IMR-90 (cell line): Measurements from ENCODE around the gene GINS3. TPM values are rescaled to one million over a fixed set of nuclear protein-coding genes. Genes with fewer than 3 reads are reported as not detected.

Experiments
- ATAC-seq: fragments of 200-7000 bp; cut with Tn5 transposase; 2 replicates; pipeline ENCODE4 v1.9.1; 2020; ENCODE audit warnings: low read depth, mild to moderate bottlenecking, moderate library complexity
- BruUV-seq: library from RNA; stranded (reverse); fragments of 400-500 nt; replicated peaks from 2 replicates; lab custom pipeline; 2021; lab: Mats Ljungman, UMichigan
- CTCF ChIA-PET: fragments of 300-600 bp; formaldehyde crosslinking; extraction: SDS; loops from one replicate; lab custom pipeline; 2021; ENCODE audit warnings: antibody characterized with exemption; lab: Yijun Ruan, JAX
- POLR2A ChIA-PET: fragments of 300-600 bp; sonication (Branson Sonifier 250); formaldehyde crosslinking; loops from one replicate; lab custom pipeline; 2022; ENCODE audit warnings: antibody characterized with exemption; ENCODE audit not compliant: unreplicated experiment; lab: Charles Lee
- DNase-seq: peaks from one replicate; pipeline ENCODE4 v3.0.0; 2013
- H2AFZ ChIP-seq: replicated peaks from 2 replicates; pipeline ENCODE3; 2013; ENCODE audit warnings: low read length, mild to moderate bottlenecking; ENCODE audit not compliant: poor library complexity
- H2AK5ac ChIP-seq: 2 replicates; pipeline ENCODE4 v1.6.1; 2013; ENCODE audit warnings: low read depth, low read length, inconsistent platforms
- H2AK9ac ChIP-seq: replicated peaks from 2 replicates; pipeline ENCODE3; 2013; ENCODE audit warnings: mild to moderate bottlenecking, low read depth, low read length, moderate library complexity; ENCODE audit not compliant: poor library complexity
- H2BK120ac ChIP-seq: 2 replicates; pipeline ENCODE4 v1.6.1; 2013; ENCODE audit warnings: low read depth, low read length, inconsistent platforms
- H2BK15ac ChIP-seq: 3 replicates; pipeline ENCODE4 v1.6.1; 2013; ENCODE audit warnings: low read depth, low read length, inconsistent platforms
- H2BK20ac ChIP-seq: 2 replicates; pipeline ENCODE4 v1.6.1; 2013; ENCODE audit warnings: low read depth, mild to moderate bottlenecking, inconsistent platforms, low read length, moderate library complexity
- H2BK5ac ChIP-seq: 2 replicates; pipeline ENCODE4 v1.6.1; 2013; ENCODE audit warnings: mild to moderate bottlenecking, low read depth, low read length, inconsistent platforms; ENCODE audit not compliant: poor library complexity, severe bottlenecking
- H3K14ac ChIP-seq: replicated peaks from 2 replicates; pipeline ENCODE4 v1.6.1; 2013; ENCODE audit warnings: low read depth, low read length, inconsistent platforms
- H3K18ac ChIP-seq: 2 replicates; pipeline ENCODE4 v1.6.1; 2013; ENCODE audit warnings: low read depth, low read length, control low read depth
- H3K23ac ChIP-seq: 2 replicates; pipeline ENCODE4 v1.6.1; 2013; ENCODE audit warnings: low read depth, low read length, inconsistent platforms
- H3K27ac ChIP-seq: 2 replicates; pipeline ENCODE4 v1.5.1; 2013; ENCODE audit warnings: mild to moderate bottlenecking, control low read depth, low read length; ENCODE audit not compliant: insufficient read depth
- H3K27me3 ChIP-seq: 2 replicates; pipeline ENCODE4 v1.6.1; 2013; ENCODE audit warnings: low read length; ENCODE audit not compliant: control insufficient read depth, insufficient read depth
- H3K36me3 ChIP-seq: 2 replicates; pipeline ENCODE4 v1.6.1; 2013; ENCODE audit warnings: low read length, mixed read lengths; ENCODE audit not compliant: control insufficient read depth, insufficient read depth
- H3K4ac ChIP-seq: 2 replicates; pipeline ENCODE4 v1.6.1; 2013; ENCODE audit warnings: low read depth, low read length, inconsistent platforms
- H3K4me1 ChIP-seq: 2 replicates; pipeline ENCODE4 v1.6.1; 2013; ENCODE audit warnings: low read length, mixed read lengths; ENCODE audit not compliant: control insufficient read depth, insufficient read depth
- H3K4me2 ChIP-seq: 2 replicates; pipeline ENCODE4 v1.6.1; 2013; ENCODE audit warnings: low read depth, mild to moderate bottlenecking, control low read depth, low read length, moderate library complexity
- H3K4me3 ChIP-seq: 2 replicates; pipeline ENCODE4 v1.5.1; 2013; ENCODE audit warnings: low read depth, mild to moderate bottlenecking, control low read depth, low read length, moderate library complexity; ENCODE audit not compliant: insufficient read depth
- H3K56ac ChIP-seq: 2 replicates; pipeline ENCODE4 v1.6.1; 2013; ENCODE audit warnings: low read length, inconsistent platforms; ENCODE audit not compliant: insufficient read depth; ENCODE audit errors: extremely low read depth
- H3K79me1 ChIP-seq, 2 experiments: 2 replicates each; pipeline ENCODE4 v1.6.1; 2013; ENCODE audit warnings: low read length in 2 of 2, inconsistent platforms in 1 of 2, low read depth in 1 of 2
- H3K9ac ChIP-seq: 2 replicates; pipeline ENCODE4 v1.6.1; 2013; ENCODE audit warnings: low read depth, low read length, control low read depth
- H3K9me1 ChIP-seq: 2 replicates; pipeline ENCODE4 v1.6.1; 2013; ENCODE audit warnings: low read length, inconsistent platforms; ENCODE audit not compliant: insufficient read depth
- H3K9me3 ChIP-seq: 2 replicates; pipeline ENCODE4 v1.6.1; 2013; ENCODE audit warnings: low read length; ENCODE audit not compliant: control insufficient read depth, insufficient read depth
- H4K20me1 ChIP-seq: 2 replicates; pipeline ENCODE4 v1.6.1; 2013; ENCODE audit warnings: low read length, inconsistent platforms; ENCODE audit not compliant: insufficient read depth
- H4K5ac ChIP-seq: 2 replicates; pipeline ENCODE4 v1.6.1; 2013; ENCODE audit warnings: mild to moderate bottlenecking, low read depth, low read length, control low read depth
- H4K8ac ChIP-seq, 2 experiments: 2 replicates each; pipeline ENCODE4 v1.6.1; 2013; ENCODE audit warnings: low read depth in 2 of 2, low read length in 2 of 2, control low read depth in 1 of 2, inconsistent platforms in 1 of 2
- H4K91ac ChIP-seq: 2 replicates; pipeline ENCODE4 v1.6.1; 2013; ENCODE audit warnings: low read depth, low read length, inconsistent platforms; ENCODE audit not compliant: insufficient read depth
- CHD1 ChIP-seq: IDR thresholded peaks from 2 replicates; pipeline ENCODE4 v1.6.1; 2012; ENCODE audit warnings: low read depth, low read length, improper control_type of control experiment
- MAZ ChIP-seq: IDR thresholded peaks from 2 replicates; pipeline ENCODE4 v1.6.1; 2012; ENCODE audit warnings: low read depth, mild to moderate bottlenecking, low read length, improper control_type of control experiment, moderate library complexity, borderline replicate concordance
- MXI1 ChIP-seq: IDR thresholded peaks from 2 replicates; pipeline ENCODE4 v1.6.1; 2012; ENCODE audit warnings: low read depth, mild to moderate bottlenecking, low read length, moderate library complexity, borderline replicate concordance
- RAD21 ChIP-seq: IDR thresholded peaks from 2 replicates; pipeline ENCODE4 v1.6.1; 2012; ENCODE audit warnings: low read length, improper control_type of control experiment
- RCOR1 ChIP-seq: IDR thresholded peaks from 2 replicates; pipeline ENCODE4 v1.6.1; 2012; ENCODE audit warnings: mild to moderate bottlenecking, low read length, improper control_type of control experiment; ENCODE audit not compliant: insufficient replicate concordance
- RFX5 ChIP-seq: IDR thresholded peaks from 2 replicates; pipeline ENCODE4 v1.8.0; 2012; ENCODE audit warnings: low read depth, mild to moderate bottlenecking, low read length, moderate library complexity
- SMC3 ChIP-seq: fragments of 150-350 bp; IDR thresholded peaks from 2 replicates; pipeline ENCODE4 v1.6.1; 2016; ENCODE audit warnings: low read depth, mild to moderate bottlenecking, antibody characterized with exemption, low read length, moderate library complexity
- WGBS, 2 experiments: methylation state at CpG; one replicate each; pipeline versions ENCODE4 v1.1.5 to v1.1.7; 2013; ENCODE audit warnings: missing lambda C conversion rate in 2 of 2; ENCODE audit not compliant: insufficient read length in 1 of 2; ENCODE audit errors: extremely low coverage in 2 of 2; 5-methylcytosine and 5-hydroxymethylcytosine counted together
- dilution Hi-C: fragments of 300-500 bp; cut with HindIII; formaldehyde crosslinking; loops from one replicate; pipeline ENCODE4 v1.14.3; 2018; ENCODE audit warnings: low sequenced_read_pairs; ENCODE audit not compliant: unreplicated experiment
- in situ Hi-C: fragments of 300-500 bp; cut with MboI; formaldehyde crosslinking; loops from 3 replicates; pipeline ENCODE4 v1.14.3; 2019; ENCODE audit warnings: low sequenced_read_pairs, inconsistent platforms, mixed read lengths
- intact Hi-C: fragments of 100-400 bp; cut with micrococcal nuclease; formaldehyde crosslinking; loops from 2 replicates; pipeline ENCODE4 v1.10.0; 2022
- polyA plus RNA-seq, 3 experiments: library from polyadenylated mRNA; depleted of rRNA; stranded (reverse); fragments of >200 nt; gene quantifications; 2 replicates each; pipeline ENCODE4 v1.2.3, GENCODE V29; 2012; ENCODE audit warnings: low replicate concordance in 1 of 3
- total RNA-seq: library from RNA; depleted of rRNA; stranded (reverse); fragments of >200 nt; gene quantifications from 2 replicates; pipeline ENCODE4 v1.2.3, GENCODE V29; 2012
- TF ChIP-seq, protein P1 (sequence below): fragments of 150-350 bp; IDR thresholded peaks from 2 replicates; pipeline ENCODE4 v1.6.1; 2017; ENCODE audit warnings: mild to moderate bottlenecking, antibody characterized with exemption, low read length, low read depth
- TF ChIP-seq, protein P2 (sequence below): fragments of 150-350 bp; IDR thresholded peaks from 2 replicates; pipeline ENCODE4 v1.6.1; 2016; ENCODE audit warnings: low read depth, mild to moderate bottlenecking, low read length, moderate library complexity, borderline replicate concordance

GINS3 gene
- total and polyA plus RNA-seq, 2 of the 4 experiments (the other 2 are of a cell fraction): 5.2 to 5.4 TPM

DNA sequence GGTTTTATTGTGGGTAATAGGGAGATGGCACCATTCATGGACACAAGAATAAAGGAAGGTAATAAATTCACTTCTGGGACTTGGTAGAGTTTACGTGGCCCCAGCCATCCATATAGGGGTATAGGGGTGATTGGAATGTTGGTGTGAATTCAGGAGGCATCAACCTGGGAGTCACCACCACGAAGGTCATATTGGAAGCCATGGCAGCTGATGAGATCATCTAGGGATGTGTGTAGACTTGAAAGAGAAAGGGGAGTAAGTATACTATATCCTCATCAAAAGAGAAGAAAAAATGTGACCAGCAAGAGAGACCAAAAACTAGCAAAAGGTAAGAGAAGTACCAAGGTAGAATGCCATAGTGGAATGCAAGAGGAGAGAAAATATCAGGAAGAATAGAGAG is 26.6 kb upstream of the GINS3 start:
- no peaks in the 10 kb centered on the region for H3K9me3 ChIP-seq
- no peak overlapping the region for H4K5ac ChIP-seq
- ATAC-seq: no peak
- dilution Hi-C loops (no loop called here), in situ Hi-C loops (no loop called here), intact Hi-C loops (no loop called here)
- no CpG with 5 or more reads among the region's 2 CpGs for WGBS, 2 experiments
- H2BK5ac ChIP-seq: no peak overlapping the region
- no peak overlapping the region for H2BK15ac ChIP-seq
- no peaks in the 10 kb centered on the region for H3K79me1 ChIP-seq
- no peak overlapping the region for H3K4me3 ChIP-seq
- ChIA-PET POLR2A (no interaction called here), CTCF (no interaction called here)
- no peak overlapping the region for H4K8ac ChIP-seq
- no peaks in the 10 kb centered on the region for H3K9me1 ChIP-seq
- no peaks in the 10 kb centered on the region for H3K36me3 ChIP-seq
- no peak overlapping the region for H3K18ac ChIP-seq
- H4K91ac ChIP-seq: no peak overlapping the region
- no peak overlapping the region for H3K23ac ChIP-seq
- no peak overlapping the region for H3K27ac ChIP-seq
- H3K9ac ChIP-seq: no peak overlapping the region
- H2AK5ac ChIP-seq: no peak overlapping the region
- no peak overlapping the region for H3K14ac ChIP-seq
- no peak overlapping the region for H3K56ac ChIP-seq
- no peak for DNase-seq
- H2BK20ac ChIP-seq: no peak overlapping the region
- H2AFZ ChIP-seq: no peak overlapping the region
- H2AK9ac ChIP-seq: no peak overlapping the region
- BruUV-seq: no TSS peak
- H4K20me1 ChIP-seq: no peaks in the 10 kb centered on the region
- no peaks in the 10 kb centered on the region for H3K4me1 ChIP-seq
- TF ChIP-seq RFX5: no peak
- no peak for TF ChIP-seq SMC3
- no peak for TF ChIP-seq CHD1
- TF ChIP-seq, protein P1, sequence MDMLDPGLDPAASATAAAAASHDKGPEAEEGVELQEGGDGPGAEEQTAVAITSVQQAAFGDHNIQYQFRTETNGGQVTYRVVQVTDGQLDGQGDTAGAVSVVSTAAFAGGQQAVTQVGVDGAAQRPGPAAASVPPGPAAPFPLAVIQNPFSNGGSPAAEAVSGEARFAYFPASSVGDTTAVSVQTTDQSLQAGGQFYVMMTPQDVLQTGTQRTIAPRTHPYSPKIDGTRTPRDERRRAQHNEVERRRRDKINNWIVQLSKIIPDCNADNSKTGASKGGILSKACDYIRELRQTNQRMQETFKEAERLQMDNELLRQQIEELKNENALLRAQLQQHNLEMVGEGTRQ: no peak
- no peak for TF ChIP-seq MXI1
- TF ChIP-seq, protein P2, sequence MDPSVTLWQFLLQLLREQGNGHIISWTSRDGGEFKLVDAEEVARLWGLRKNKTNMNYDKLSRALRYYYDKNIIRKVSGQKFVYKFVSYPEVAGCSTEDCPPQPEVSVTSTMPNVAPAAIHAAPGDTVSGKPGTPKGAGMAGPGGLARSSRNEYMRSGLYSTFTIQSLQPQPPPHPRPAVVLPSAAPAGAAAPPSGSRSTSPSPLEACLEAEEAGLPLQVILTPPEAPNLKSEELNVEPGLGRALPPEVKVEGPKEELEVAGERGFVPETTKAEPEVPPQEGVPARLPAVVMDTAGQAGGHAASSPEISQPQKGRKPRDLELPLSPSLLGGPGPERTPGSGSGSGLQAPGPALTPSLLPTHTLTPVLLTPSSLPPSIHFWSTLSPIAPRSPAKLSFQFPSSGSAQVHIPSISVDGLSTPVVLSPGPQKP: no peak
- no peak for TF ChIP-seq MAZ
- TF ChIP-seq RAD21: no peak
- TF ChIP-seq RCOR1: no peak
- H3K4me2 ChIP-seq: no peak overlapping the region
- peaks cover 2% of the 10 kb centered on the region; the same call in 1 of the 2 replicates for H3K27me3 ChIP-seq
- no peak overlapping the region for H2BK120ac ChIP-seq
- no peak overlapping the region for H3K4ac ChIP-seq
